CD14-positive monocyte (primary cell): ENCODE results near the gene CHRNE. TPM values are rescaled to one million over a fixed set of nuclear protein-coding genes. Genes with fewer than 3 reads are reported as not detected.

Source experiments
- DNase-seq, 3 donors: peaks; one replicate each; pipeline ENCODE4 v3.0.0-alpha.2; 2011 to 2022
- H2AFZ ChIP-seq: 2 replicates; pipeline ENCODE4 v1.6.0; 2012; ENCODE audit warnings: mild to moderate bottlenecking, low read depth, low read length, inconsistent platforms; ENCODE audit not compliant: insufficient read depth, poor library complexity, severe bottlenecking
- H3K27ac ChIP-seq, 2 donors: 1 replicate in 1 of 2; 2 replicates in 1 of 2; pipeline ENCODE4 v1.5.1; 2012 to 2013; ENCODE audit warnings: low read length in 2 of 2, control low read depth in 1 of 2, inconsistent platforms in 1 of 2, low read depth in 1 of 2, mild to moderate bottlenecking in 1 of 2
- H3K27me3 ChIP-seq, 2 donors: one replicate each; pipeline versions ENCODE4 v1.6.0 to v1.6.1; 2011 to 2013; ENCODE audit warnings: low read length in 2 of 2; ENCODE audit not compliant: control insufficient read depth in 2 of 2, insufficient read depth in 2 of 2
- H3K36me3 ChIP-seq, 2 donors: replicated peaks in 1 of 2; 1 replicate in 1 of 2; 2 replicates in 1 of 2; pipeline versions ENCODE4 v1.5.1 to v1.6.1; 2012 to 2013; ENCODE audit warnings: low read length in 2 of 2, control low read depth in 1 of 2, inconsistent platforms in 1 of 2, mild to moderate bottlenecking in 1 of 2; ENCODE audit not compliant: insufficient read depth in 2 of 2, control insufficient read depth in 1 of 2
- H3K4me1 ChIP-seq, 2 donors: 1 replicate in 1 of 2; 2 replicates in 1 of 2; pipeline versions ENCODE4 v1.5.1 to v1.6.1; 2012 to 2013; ENCODE audit warnings: low read length in 2 of 2, control low read depth in 1 of 2, inconsistent platforms in 1 of 2, mild to moderate bottlenecking in 1 of 2, moderate library complexity in 1 of 2; ENCODE audit not compliant: insufficient read depth in 2 of 2, control insufficient read depth in 1 of 2
- H3K4me2 ChIP-seq: replicated peaks from 2 replicates; pipeline ENCODE3; 2012; ENCODE audit warnings: low read length, moderate library complexity, mild to moderate bottlenecking; ENCODE audit not compliant: poor library complexity, severe bottlenecking; ENCODE audit errors: extremely low read depth
- H3K4me3 ChIP-seq, 3 experiments: fragments of 200-600 bp in 1 of 3; sonication (generic) in 1 of 3; replicated peaks in 1 of 3; 1 replicate in 2 of 3; 2 replicates in 1 of 3; pipeline ENCODE4 v1.5.1; 2011 to 2013; ENCODE audit warnings: low read length in 3 of 3, mild to moderate bottlenecking in 3 of 3, control low read depth in 2 of 3, low read depth in 2 of 3, inconsistent platforms in 1 of 3, moderate library complexity in 1 of 3
- H3K79me2 ChIP-seq: 2 replicates; pipeline ENCODE4 v1.6.0; 2012; ENCODE audit warnings: mild to moderate bottlenecking, control low read depth, inconsistent platforms, low read length, moderate library complexity; ENCODE audit not compliant: insufficient read depth
- H3K9ac ChIP-seq: 2 replicates; pipeline ENCODE4 v1.6.0; 2017; ENCODE audit warnings: low read length, mild to moderate bottlenecking; ENCODE audit not compliant: insufficient read depth, poor library complexity, severe bottlenecking
- H3K9me3 ChIP-seq, 2 donors: replicated peaks in 1 of 2; 1 replicate in 1 of 2; 2 replicates in 1 of 2; pipeline versions ENCODE4 v1.5.1 to v1.6.1; 2012 to 2013; ENCODE audit warnings: low read length in 2 of 2, control low read depth in 1 of 2; ENCODE audit not compliant: control insufficient read depth in 1 of 2, insufficient read depth in 1 of 2
- H4K20me1 ChIP-seq: 2 replicates; pipeline ENCODE4 v1.6.0; 2012; ENCODE audit warnings: mild to moderate bottlenecking, low read length, control low read depth, moderate library complexity; ENCODE audit not compliant: insufficient read depth
- H3K27ac Mint-ChIP-seq, 7 donors: one replicate each; pipeline ENCODE4 v1.8.0; 2020; ENCODE audit warnings: mild to moderate bottlenecking in 7 of 7, mixed read lengths in 7 of 7, moderate library complexity in 6 of 7, inconsistent platforms in 2 of 7
- H3K27me3 Mint-ChIP-seq, 3 donors: one replicate each; pipeline ENCODE4 v1.8.0; 2021 to 2022; ENCODE audit warnings: low read depth in 3 of 3, mild to moderate bottlenecking in 3 of 3, mixed read lengths in 3 of 3, moderate library complexity in 3 of 3, inconsistent platforms in 1 of 3
- H3K36me3 Mint-ChIP-seq, 2 donors: one replicate each; pipeline ENCODE4 v1.8.0; 2020; ENCODE audit warnings: mixed read lengths in 2 of 2, inconsistent platforms in 1 of 2, mild to moderate bottlenecking in 1 of 2
- H3K4me1 Mint-ChIP-seq: one replicate; pipeline ENCODE4 v1.8.0; 2020; ENCODE audit warnings: mild to moderate bottlenecking, mixed read lengths
- H3K4me3 Mint-ChIP-seq, 2 donors: one replicate each; pipeline ENCODE4 v1.8.0; 2020; ENCODE audit warnings: mild to moderate bottlenecking in 2 of 2, mixed read lengths in 2 of 2, moderate library complexity in 1 of 2
- H3K9me3 Mint-ChIP-seq, 7 donors: one replicate each; pipeline ENCODE4 v1.8.0; 2020 to 2022; ENCODE audit warnings: mixed read lengths in 7 of 7, mild to moderate bottlenecking in 6 of 7, moderate library complexity in 6 of 7, inconsistent platforms in 2 of 7
- WGBS: methylation state at CpG from one replicate; pipeline ENCODE4 v1.1.5; 2013; ENCODE audit warnings: missing lambda C conversion rate; ENCODE audit not compliant: insufficient coverage; 5-methylcytosine and 5-hydroxymethylcytosine counted together
- intact Hi-C, 2 donors: fragments of 100-400 bp; cut with micrococcal nuclease; formaldehyde crosslinking; loops; one replicate each; pipeline versions ENCODE4 v1.15.0 to v1.15.1; 2023
- polyA plus RNA-seq, 3 donors: library from polyadenylated mRNA; depleted of rRNA in 1 of 3; unstranded in 2 of 3; stranded (reverse) in 1 of 3; fragments of 300-500 nt in 2 of 3; fragments of >200 nt in 1 of 3; fragmentation: Illumina TruSeq in 2 of 3; gene quantifications; 1 replicate in 2 of 3; 2 replicates in 1 of 3; pipeline ENCODE4 v1.2.3, GENCODE V29; 2012 to 2021
- TF ChIP-seq, protein P1 (sequence below): fragments of 200-600 bp; IDR thresholded peaks from one replicate; pipeline ENCODE4 v1.8.0; 2022; ENCODE audit warnings: antibody characterized with exemption, mild to moderate bottlenecking

The CHRNE gene
- polyA plus RNA-seq, 3 donors, result 0.54 to 12.6 (median 2.1) TPM

DNA sequence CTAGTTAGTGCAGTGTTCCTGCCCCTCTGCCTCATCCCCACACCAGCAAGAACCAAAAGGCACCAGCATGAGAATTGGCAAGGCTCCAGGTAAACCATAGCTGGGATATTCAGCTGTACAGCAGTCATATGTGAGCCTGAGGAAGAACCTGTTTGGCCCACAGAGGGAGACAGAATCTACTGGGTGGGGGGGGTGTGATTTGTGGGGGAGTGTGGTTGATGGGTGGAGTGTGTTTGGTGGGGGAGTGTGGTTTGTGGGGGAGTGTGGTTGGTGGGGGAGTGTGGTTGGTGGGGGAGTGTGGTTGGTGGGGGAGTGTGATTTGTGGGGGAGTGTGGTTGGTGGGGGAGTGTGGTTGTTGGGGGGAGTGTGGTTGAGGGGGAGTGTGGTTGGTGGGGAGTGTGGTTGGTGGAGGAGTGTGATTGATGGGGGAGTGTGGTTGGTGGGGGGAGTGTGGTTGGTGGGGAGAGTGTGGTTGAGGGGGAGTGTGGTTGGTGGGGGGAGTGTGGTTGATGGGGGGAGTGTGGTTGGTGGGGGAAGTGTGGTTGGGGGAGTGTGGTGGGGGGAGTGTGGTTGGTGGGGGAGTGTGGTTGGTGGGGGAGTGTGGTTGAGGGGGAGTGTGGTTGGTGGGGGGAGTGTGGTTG, 50.2 kb downstream of the CHRNE start:
- peaks cover 16% of the 10 kb centered on the region for H4K20me1 ChIP-seq
- no peaks in the 10 kb centered on the region for H3K9me3 ChIP-seq
- H3K27ac Mint-ChIP-seq, result peak overlapping the region in 2 of 7 donors; percentile 13 to 55
- H3K9me3 Mint-ChIP-seq, result no peaks in the 10 kb centered on the region
- H3K4me3 Mint-ChIP-seq, result no peak overlapping the region
- no peak overlapping the region for H3K4me3 ChIP-seq
- TF ChIP-seq, protein P1, sequence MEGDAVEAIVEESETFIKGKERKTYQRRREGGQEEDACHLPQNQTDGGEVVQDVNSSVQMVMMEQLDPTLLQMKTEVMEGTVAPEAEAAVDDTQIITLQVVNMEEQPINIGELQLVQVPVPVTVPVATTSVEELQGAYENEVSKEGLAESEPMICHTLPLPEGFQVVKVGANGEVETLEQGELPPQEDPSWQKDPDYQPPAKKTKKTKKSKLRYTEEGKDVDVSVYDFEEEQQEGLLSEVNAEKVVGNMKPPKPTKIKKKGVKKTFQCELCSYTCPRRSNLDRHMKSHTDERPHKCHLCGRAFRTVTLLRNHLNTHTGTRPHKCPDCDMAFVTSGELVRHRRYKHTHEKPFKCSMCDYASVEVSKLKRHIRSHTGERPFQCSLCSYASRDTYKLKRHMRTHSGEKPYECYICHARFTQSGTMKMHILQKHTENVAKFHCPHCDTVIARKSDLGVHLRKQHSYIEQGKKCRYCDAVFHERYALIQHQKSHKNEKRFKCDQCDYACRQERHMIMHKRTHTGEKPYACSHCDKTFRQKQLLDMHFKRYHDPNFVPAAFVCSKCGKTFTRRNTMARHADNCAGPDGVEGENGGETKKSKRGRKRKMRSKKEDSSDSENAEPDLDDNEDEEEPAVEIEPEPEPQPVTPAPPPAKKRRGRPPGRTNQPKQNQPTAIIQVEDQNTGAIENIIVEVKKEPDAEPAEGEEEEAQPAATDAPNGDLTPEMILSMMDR, result no peak
- H3K27me3 ChIP-seq, result no peaks in the 10 kb centered on the region
- H3K36me3 Mint-ChIP-seq, result peaks cover 53 to 60% of the 10 kb centered on the region in 2 donors
- H3K27ac ChIP-seq, result no peak overlapping the region
- no peak overlapping the region for H3K9ac ChIP-seq
- H2AFZ ChIP-seq, result no peak overlapping the region
- H3K4me2 ChIP-seq, result no peak overlapping the region
- H3K4me1 ChIP-seq, result peaks cover 25 to 34% of the 10 kb centered on the region in 2 donors
- DNase-seq, result no peak
- H3K79me2 ChIP-seq, result peaks cover 49% of the 10 kb centered on the region
- peaks cover 2 to 6% (median 6%) of the 10 kb centered on the region in 3 donors for H3K27me3 Mint-ChIP-seq
- intact Hi-C loops, result no loop called here
- H3K36me3 ChIP-seq, result peaks cover 9 to 21% of the 10 kb centered on the region in 2 donors
- peaks cover 50% of the 10 kb centered on the region for H3K4me1 Mint-ChIP-seq

DNA sequence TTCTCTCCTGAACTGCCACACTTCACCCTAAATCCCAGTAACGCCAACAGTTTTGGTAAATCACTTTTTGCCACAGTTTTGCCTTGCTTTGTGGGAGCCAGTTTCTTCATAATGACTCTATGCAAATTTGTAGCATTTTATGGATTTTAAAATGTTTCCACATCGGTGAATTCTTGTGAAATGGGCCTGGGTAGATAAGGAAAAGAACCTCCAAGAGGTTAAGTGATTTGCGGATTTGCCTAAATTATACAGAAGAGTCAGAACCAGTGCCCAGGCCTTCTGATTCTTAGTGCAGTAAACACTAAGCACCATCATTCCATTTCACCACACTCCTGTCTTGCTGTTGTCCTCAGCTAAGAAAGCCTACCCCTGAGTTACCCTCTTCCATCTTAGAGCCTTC, 51.8 kb downstream of the CHRNE start:
- H3K79me2 ChIP-seq, result peaks cover 50% of the 10 kb centered on the region
- H3K9me3 ChIP-seq, result no peaks in the 10 kb centered on the region
- H3K4me1 ChIP-seq, result peaks cover 37 to 40% of the 10 kb centered on the region in 2 donors
- Mint-ChIP-seq H3K9me3 (no peaks in the 10 kb centered on the region), H3K27ac (peak overlapping the region; percentile 41 to 92 (median 81)), H3K4me3 (peak overlapping the region in 1 of 2 donors; percentile 39), H3K4me1 (peaks cover 55% of the 10 kb centered on the region), H3K27me3 (peaks cover 0 to 6% (median 2%) of the 10 kb centered on the region in 3 donors), H3K36me3 (peaks cover 52 to 57% of the 10 kb centered on the region in 2 donors)
- peak overlapping the region; percentile 30 to 47 for H3K27ac ChIP-seq
- no peak overlapping the region for H2AFZ ChIP-seq
- DNase-seq, result no peak
- no peak overlapping the region for H3K4me2 ChIP-seq
- peak overlapping the region in 1 of 3 experiments; percentile 13 for H3K4me3 ChIP-seq
- 100% methylated on average over 1 of the region's 3 CpGs for WGBS
- no peaks in the 10 kb centered on the region for H3K27me3 ChIP-seq
- H3K36me3 ChIP-seq, result peaks cover 7 to 11% of the 10 kb centered on the region in 2 donors
- intact Hi-C loops, result no loop called here
- H4K20me1 ChIP-seq, result peaks cover 2% of the 10 kb centered on the region
- TF ChIP-seq, protein P1, result no peak
- no peak overlapping the region for H3K9ac ChIP-seq
